ENCODE measurements around the gene ZNF484. TPM values are rescaled to one million over a fixed set of nuclear protein-coding genes. Genes with fewer than 3 reads are reported as not detected.
"Not testable (repeated sequence)": the region's sequence is repeated elsewhere in the genome, so short reads cannot be mapped to it uniquely, and the experiment has no call there.

ZNF484 gene
- total RNA-seq, 6 experiments from 2014 or later = 1.6 to 3.7 (median 2.8) TPM

GRCh38 chr9:92875373-92875772 is 2.5 kb downstream of the ZNF484 start:
- DNase-seq (no peak), ATAC-seq (no peak)
- intact Hi-C loops (cut with DNase I) = no loop called here
- Histone ChIP-seq H3K4me3 (no peak overlapping the region), H3K27me3 (no peaks in the 10 kb centered on the region), H3K36me3 (no peaks in the 10 kb centered on the region), H3K9me3 (no peaks in the 10 kb centered on the region), H3K27ac (no peak overlapping the region), H3K4me1 (peaks cover 0 to 4% (median 0%) of the 10 kb centered on the region in 4 donors)
- no CpG with 5 or more reads among the region's 1 CpG for WGBS (ENCODE audit: insufficient coverage, low coverage, low lambda C conversion rate, missing lambda C conversion rate)
- TF ChIP-seq CTCF (IDR thresholded peaks at IDR 0.05) = no peak

DNA sequence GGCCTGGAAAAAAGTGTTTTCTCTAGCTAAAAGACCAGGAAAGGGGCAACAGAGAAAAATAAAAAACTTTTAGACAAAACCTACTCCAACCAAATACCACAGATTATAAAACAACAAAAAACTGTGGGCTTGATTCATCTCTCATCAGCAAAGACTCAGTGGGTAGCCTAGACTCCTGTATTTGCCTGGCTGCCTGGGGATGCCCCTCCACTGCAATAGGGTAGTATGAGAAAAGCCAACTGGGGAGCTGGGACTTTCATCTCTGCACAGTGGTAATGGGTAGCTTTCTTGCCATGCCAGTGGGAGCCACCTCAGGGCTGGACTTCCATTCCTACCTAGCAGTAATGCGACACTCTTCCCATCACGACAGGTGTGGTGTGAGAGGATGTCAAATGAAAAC is 7.5 kb downstream of the ZNF484 start:
- no CpG with 5 or more reads among the region's 2 CpGs for WGBS (ENCODE audit: insufficient coverage, low coverage, low lambda C conversion rate, missing lambda C conversion rate)
- intact Hi-C loops (cut with DNase I) = no loop called here
- Histone ChIP-seq H3K4me3 (no peak overlapping the region), H3K4me1 (no peaks in the 10 kb centered on the region), H3K27ac (no peak overlapping the region), H3K9me3 (no peaks in the 10 kb centered on the region), H3K36me3 (peaks cover 0 to 9% (median 0%) of the 10 kb centered on the region in 4 donors), H3K27me3 (no peaks in the 10 kb centered on the region)
- ATAC-seq = no peak
- no peak for DNase-seq
- no peak for TF ChIP-seq CTCF (IDR thresholded peaks at IDR 0.05)

DNA sequence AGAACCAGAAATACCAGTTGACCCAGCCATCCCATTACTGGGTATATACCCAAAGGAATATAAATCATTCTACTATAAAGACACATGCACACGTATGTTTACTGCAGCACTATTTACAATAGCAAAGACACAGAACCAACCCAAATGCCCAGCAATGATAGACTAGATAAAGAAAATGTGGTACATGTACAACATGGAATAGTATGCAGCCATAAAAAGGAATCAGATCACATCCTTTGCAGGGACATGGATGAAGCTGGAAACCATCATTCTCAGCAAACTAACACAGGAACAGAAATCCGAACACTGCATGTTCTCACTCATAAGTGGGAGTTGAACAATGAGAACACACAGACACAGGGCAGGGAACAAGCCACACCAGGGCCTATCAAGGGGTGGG is 11.2 kb downstream of the ZNF484 start:
- ATAC-seq; H3K27ac ChIP-seq; intact Hi-C loops (cut with DNase I); H3K27me3 ChIP-seq; H3K4me3 ChIP-seq; H3K9me3 ChIP-seq; H3K4me1 ChIP-seq; H3K36me3 ChIP-seq; DNase-seq: not testable (repeated sequence)
- 90% methylated on average over 2 of the region's 2 CpGs for WGBS (ENCODE audit: insufficient coverage, low coverage, low lambda C conversion rate, missing lambda C conversion rate)

DNA sequence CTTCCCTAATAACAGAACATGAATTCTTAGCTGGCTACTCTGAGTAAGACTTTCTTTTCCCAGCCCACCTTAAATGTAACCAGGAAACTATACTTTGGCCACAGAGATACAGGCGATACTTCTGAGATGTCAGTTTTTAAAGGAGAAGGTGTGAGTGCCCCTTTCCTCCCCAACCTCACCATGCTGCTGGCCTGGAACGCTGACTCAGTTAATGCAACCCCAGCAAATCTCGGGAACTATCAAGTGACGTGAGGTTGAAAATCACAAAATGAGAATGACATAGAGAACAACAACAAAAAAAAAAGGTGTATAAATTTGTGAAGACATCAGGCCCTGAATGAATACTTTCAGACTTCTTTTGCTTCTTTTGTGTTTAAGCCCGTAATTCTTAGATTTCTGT is 13.7 kb downstream of the ZNF484 start:
- Histone ChIP-seq H3K4me1 (no peaks in the 10 kb centered on the region), H3K9me3 (no peaks in the 10 kb centered on the region), H3K27me3 (no peaks in the 10 kb centered on the region), H3K36me3 (peaks cover 0 to 9% (median under 1%) of the 10 kb centered on the region in 4 donors), H3K27ac (no peak overlapping the region), H3K4me3 (no peak overlapping the region)
- TF ChIP-seq POLR2A (IDR thresholded peaks at IDR 0.05) = no peak
- TF ChIP-seq CTCF (IDR thresholded peaks at IDR 0.05) = no peak
- WGBS (ENCODE audit: insufficient coverage, low coverage, low lambda C conversion rate, missing lambda C conversion rate) = 76% methylated on average over 5 of the region's 5 CpGs
- intact Hi-C loops (cut with DNase I) = no loop called here
- ATAC-seq (no peak), DNase-seq (no peak)

GRCh38 chr9:92860867-92861266 is 17.0 kb downstream of the ZNF484 start:
- Histone ChIP-seq H3K27me3 (no peaks in the 10 kb centered on the region), H3K4me1 (no peaks in the 10 kb centered on the region), H3K9me3 (no peaks in the 10 kb centered on the region), H3K27ac (no peak overlapping the region), H3K36me3 (peaks cover 0 to 4% (median 3%) of the 10 kb centered on the region in 4 donors), H3K4me3 (no peak overlapping the region)
- WGBS (ENCODE audit: insufficient coverage, low coverage, low lambda C conversion rate, missing lambda C conversion rate) = 100% methylated on average over 1 of the region's 1 CpG
- intact Hi-C loops (cut with DNase I) = no loop called here
- no peak for TF ChIP-seq POLR2A (IDR thresholded peaks at IDR 0.05)
- TF ChIP-seq CTCF (IDR thresholded peaks at IDR 0.05) = no peak
- ATAC-seq = no peak
- DNase-seq = no peak

Measured in right lobe of liver (tissue), 6 donors.